Cardiac fibroblast (primary cell): Measurements from ENCODE around the gene CECR2.

Source experiments
- DNase-seq, 2 donors: peaks; one replicate each; pipeline versions ENCODE4 v3.0.0 to v3.0.0-alpha.2; 2010; ENCODE audit warnings: low read depth in 2 of 2
- H3K4me3 ChIP-seq, 2 donors: replicated peaks in 1 of 2; 1 replicate in 1 of 2; 2 replicates in 1 of 2; pipeline ENCODE4 v1.5.1; 2011; ENCODE audit warnings: low read depth in 2 of 2, low read length in 2 of 2, mild to moderate bottlenecking in 2 of 2, moderate library complexity in 1 of 2
- CTCF ChIP-seq: IDR thresholded peaks from one replicate; pipeline ENCODE4 v1.5.1; 2011; ENCODE audit warnings: low read depth, mild to moderate bottlenecking, low read length, inconsistent platforms

Gene CECR2

GRCh38 chr22:17369439-17370025, at the start of gene CECR2:
CECR2 (plus strand) TSS chr22:17369460; CDS start chr22:17369784, 324 bp downstream.
- TF ChIP-seq CTCF = no peak
- DNase-seq = peak; percentile 52 to 53
- peak within 1 kb of the TSS; percentile 59 to 61 for H3K4me3 ChIP-seq

GRCh38 chr22:17319546-17319945, 49.7 kb upstream of the CECR2 start:
- TF ChIP-seq CTCF = no peak
- no peak overlapping the region for H3K4me3 ChIP-seq
- DNase-seq = no peak

GRCh38 chr22:17322511-17322910, 46.7 kb upstream of the CECR2 start:
- TF ChIP-seq CTCF = no peak
- H3K4me3 ChIP-seq = no peak overlapping the region
- DNase-seq = no peak

- no peak for TF ChIP-seq CTCF
- DNase-seq = no peak
- H3K4me3 ChIP-seq = no peak overlapping the region
Measured at GRCh38 chr22:17331690-17332089, 37.6 kb upstream of the CECR2 start.

- H3K4me3 ChIP-seq = no peak overlapping the region
- DNase-seq = no peak
- TF ChIP-seq CTCF = no peak
Measured at GRCh38 chr22:17332109-17332800, 37.0 kb upstream of the CECR2 start.

GRCh38 chr22:17334059-17334458, 35.2 kb upstream of the CECR2 start:
- DNase-seq = no peak
- no peak overlapping the region for H3K4me3 ChIP-seq
- no peak for TF ChIP-seq CTCF
